SIG-M5 (cell line): ENCODE data around the gene TRPC6.

Source experiments
- DNase-seq: peaks from one replicate; lab custom pipeline; 2025; lab: John Stamatoyannopoulos, UW

TRPC6 gene

DNA sequence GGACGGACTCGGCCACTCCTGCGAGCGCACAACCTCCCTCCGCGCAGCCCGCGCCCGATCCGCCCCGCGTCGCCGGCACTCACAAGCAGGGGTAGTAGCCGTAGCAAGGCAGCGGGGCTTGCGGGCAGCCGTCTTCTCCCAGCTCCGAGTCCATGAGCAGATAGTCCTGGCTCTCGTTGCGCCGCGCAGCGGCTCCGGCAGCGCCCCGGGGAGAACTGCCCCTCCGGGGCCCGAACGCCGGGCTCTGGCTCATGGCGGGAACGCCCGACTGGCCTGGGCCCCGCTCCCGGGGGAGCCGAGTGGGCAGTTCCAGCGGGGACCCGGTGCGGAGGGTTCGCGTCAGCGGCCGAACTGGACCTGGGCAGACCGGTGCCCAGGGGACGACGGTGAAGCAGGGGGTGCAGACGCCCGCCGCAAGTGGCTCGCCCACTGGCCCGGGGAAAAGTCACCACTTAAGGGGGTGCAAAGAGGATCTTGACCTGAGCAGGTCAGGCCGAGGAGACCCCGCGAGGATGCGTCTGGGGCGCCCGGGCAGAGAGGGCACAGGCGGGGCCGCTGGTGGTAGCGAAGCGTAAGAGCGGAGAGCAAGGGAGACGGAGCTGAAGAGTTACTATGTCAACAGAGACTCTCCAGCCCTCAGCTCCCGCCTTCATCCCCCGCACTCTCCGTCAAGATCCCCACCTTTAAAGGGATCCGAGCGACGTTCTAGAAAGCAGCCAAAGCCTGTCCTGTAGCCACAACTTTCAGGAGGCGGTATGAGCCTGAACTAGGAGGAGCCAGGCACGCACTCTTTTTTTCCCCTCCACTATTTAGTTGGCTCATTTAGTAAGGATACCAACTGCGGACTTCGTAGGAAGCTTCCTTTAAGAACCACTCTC lies at the start of gene TRPC6:
TRPC6 (minus strand) TSS at position 757 of the 878 bp plus-strand sequence; CDS start at position 253, 504 bp downstream.
- DNase-seq = no peak

DNA sequence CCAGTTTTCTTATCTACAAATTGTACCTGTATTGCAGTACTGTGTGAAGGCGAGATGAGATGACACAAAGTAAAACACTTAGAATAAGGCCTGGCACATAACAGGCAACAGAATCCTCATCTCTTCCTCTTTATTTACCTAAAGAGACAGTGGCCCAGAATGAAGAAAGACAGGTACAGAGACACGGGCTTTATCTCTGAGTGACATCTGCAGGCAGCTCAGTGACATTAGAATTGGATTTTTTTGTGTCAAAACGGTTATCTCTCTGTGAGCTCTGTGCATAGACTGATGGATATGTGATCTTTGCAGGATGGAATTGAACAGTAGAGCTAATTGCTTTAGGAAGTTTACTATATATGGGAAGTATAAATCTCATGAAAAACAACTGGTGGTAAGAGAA lies 36.2 kb upstream of the TRPC6 start:
- DNase-seq = no peak

DNA sequence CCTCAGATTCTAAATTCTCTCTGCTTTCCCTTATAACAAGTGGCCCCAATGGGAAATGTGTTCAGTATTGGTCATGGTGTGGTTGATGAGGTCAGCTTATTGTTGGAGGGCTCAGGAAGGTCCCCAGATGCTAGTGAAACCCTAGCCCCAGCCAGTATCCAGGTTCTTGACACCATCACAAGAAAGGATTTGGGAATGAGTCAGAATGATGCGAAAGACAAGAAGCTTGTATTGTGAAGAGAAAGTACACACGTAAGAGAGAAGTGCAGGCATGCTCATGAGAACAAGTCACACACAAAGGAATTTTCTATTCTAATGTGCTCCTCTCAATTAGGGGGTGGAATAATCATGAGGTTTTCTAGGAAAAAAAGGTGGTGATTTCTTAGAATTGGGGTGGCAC lies 34.9 kb upstream of the TRPC6 start:
- DNase-seq = no peak

DNA sequence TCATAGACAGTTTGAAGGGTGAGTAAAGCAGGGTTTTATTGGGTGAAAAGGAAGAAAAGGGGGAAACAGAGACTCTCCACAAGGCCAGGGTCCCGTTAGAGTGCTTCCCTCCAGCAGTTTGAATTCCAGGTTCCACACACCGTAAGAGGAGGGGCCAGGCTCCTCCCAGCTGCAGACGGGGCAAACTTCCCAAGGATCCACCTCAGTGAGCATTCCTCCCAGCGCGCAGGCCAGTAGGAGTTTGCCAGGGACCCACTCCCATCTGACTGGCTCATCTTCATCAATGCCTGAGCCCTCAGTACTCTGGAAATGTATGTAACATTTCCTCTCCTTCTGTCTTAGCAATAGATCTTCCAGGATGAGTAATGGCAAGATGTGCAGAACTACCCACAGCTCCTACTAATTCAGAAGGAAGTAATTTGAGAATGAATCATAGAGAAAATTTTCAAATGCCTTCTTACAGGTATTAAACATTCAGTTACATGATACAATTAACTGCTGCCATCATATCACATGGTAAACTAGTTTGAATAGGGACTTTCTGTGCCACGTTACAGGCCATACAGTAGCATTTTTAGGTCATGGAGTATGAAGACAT lies 34.0 kb upstream of the TRPC6 start:
- DNase-seq = no peak

DNA sequence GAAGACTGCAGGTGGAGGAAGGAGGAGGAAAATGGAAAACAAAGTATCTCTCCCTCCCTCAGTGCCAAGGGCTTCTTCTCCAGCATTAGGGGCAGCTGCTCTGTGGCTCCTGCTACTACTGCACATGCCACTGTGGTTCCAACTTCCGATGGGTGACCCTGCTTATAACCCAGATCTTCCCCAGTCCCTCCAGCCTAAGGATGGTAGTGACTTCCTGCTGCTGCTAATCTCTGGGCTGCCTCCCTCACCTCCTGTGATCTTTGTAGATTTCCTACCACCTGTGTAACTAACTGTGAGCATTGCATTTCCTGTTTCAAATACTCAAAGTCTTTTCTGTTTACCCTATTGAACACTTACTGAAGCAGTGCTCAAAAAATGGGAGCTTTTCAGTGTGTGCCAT lies 28.7 kb upstream of the TRPC6 start:
- no peak for DNase-seq

DNA sequence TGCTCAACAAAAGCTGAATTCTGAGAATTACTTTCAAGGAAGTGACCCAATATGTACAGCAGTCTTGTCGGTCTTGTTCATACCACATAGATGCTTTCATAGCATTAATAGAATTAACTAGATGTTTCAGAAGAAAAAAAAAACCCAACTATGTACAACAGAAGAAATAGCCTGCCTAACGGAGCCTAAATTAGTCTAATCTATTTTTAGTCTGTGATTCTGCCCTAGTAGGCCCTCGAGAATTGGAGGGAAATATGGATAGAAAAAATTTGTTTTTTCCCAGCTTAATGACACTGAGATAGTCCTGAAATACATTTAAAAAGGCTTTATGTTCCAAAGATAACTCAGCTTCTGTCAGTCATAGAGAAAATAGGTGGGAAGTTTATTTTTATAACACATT lies 17.1 kb upstream of the TRPC6 start:
- no peak for DNase-seq

DNA sequence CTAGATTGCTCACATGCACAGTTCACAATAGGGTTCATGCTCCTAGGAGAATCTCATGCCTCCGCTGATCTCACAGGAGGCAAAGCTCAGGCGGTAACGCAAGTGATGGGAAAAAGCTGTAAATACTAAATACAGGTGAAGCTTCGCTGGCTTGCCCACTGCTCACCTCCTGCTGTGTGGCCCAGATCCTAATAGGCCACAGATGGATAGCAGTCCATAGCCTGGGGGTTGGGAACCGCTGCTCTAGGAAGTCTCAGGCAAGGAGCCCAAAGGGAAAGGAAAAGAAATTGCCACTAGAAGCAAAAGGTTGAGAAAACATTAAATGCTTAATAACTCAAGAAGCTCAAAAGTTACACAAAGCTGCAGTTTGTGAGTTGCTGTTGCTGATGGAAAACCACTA lies 3.2 kb upstream of the TRPC6 start:
- no peak for DNase-seq

DNA sequence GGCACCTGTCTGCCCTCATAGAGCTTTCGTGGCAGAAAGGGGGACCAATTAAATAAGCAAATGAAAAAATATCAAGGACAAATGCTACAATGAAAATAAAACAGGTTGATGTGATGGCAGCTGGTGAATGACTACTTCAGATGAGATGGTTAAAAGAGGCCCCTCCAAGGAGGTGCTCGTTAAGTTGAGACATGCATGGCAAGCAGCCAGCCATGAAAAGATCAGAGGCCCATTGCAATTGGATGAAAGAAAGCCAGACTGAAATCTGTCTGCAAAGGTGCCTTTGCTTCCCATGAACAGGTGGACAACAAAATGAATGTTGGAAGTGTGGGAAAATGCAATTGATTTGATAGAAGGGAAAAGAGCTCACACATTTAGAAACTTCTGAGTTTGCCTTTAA lies 848 bp upstream of the TRPC6 start:
- no peak for DNase-seq

DNA sequence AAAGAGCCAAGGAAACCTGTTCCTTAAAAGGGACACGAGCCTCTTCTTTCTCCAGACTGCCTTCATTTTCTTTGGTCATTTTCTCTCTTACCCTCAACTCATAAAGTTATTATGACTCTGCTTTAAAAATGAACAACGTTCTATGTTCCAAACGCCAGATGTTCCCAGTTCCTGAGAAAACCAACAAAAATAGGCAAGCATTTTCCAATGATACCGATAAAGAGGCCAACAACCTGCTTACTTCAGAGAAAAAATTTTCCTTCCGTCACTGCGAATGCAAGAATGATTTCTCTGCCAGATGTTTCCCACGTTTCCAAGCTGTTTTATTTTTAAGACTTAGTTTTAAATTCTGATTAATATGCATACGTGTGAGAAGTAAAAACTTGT lies 315 bp upstream of the TRPC6 start:
- DNase-seq = no peak

DNA sequence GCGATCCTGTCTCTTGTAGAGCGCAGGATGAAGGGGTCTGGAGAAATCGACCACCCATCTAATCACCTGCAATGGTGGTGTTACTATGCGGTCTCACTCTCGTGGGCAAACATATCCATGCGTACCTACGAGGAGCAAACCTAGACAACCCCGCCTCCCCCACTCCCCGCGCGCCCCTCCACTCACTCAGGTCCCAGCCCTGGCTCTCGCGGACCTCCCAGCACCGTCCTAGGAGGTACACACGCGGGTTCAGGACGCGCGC lies 887 bp downstream of the TRPC6 start:
- DNase-seq = no peak

DNA sequence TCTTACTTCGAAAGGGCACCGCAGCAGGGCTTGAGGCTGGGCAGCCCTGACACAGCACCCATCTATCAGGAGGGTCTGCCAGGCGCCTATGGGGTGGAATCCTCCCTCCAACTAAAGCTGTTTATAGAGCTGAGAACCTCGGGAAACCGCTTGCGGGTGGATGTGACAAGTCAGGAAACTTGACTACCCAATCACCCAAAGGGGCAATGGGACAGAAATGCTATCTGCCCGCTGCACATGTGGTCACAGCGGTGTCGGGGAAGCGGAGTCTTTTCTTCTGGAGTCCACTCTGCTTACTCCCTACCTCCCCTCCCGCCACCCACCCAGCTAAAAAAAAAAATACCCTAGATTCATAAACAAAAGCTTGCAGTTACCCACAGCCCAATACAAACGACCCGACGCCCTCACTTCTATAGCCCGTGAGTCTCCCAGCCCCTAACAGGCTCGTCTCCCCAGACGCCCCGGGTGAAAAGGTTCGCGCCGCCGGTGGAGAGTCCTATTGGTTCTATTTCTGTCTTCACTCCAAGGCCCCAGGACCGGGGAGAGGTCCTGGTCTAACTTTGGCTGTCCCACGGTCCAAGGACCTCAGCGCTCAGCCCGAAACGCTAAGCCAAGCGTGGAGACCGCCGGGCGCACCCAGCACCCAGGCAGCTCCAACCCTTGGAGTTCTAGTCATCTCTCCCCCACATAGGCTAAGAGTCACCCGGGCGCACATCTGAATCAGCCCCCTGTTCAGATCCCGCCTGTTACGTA lies 1.4 kb downstream of the TRPC6 start:
- no peak for DNase-seq

DNA sequence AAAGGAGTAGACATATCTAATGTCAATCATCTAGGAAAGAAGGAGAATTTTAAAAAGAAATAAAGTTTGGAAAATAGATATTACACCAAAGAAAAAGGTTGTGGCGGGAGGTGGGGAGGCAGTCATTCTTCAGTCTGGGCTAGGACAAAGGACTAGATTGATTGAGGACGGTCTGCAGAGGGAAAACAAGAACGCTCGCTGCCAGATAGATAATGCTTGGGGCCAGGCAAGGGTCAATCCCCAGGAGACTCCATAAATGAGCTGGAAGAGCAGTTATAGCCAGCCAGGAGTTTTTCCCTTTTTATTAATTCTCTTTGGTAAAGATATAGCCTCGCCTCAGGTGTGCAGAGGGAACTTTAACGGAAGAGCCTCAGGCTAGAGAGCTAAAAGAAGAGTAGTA lies 6.3 kb downstream of the TRPC6 start:
- DNase-seq = no peak

DNA sequence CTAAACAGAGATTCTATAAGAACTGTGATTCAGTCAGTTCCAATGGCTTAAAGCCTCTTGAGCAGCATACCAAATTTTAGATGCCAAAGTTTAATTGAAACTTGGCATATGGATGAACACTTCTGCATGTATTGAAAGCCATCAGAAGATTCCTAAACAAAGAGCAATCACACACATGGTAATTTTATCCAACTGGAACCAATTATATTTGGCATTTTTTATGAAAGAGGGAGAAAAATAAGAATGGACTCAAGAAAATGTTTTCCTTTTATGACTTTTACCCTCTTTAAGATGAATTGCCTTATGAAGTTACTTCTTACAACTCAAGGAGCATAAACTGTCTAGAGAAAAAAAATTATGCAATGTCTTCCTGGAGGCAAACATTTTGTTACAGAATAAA lies 7.4 kb downstream of the TRPC6 start:
- no peak for DNase-seq

DNA sequence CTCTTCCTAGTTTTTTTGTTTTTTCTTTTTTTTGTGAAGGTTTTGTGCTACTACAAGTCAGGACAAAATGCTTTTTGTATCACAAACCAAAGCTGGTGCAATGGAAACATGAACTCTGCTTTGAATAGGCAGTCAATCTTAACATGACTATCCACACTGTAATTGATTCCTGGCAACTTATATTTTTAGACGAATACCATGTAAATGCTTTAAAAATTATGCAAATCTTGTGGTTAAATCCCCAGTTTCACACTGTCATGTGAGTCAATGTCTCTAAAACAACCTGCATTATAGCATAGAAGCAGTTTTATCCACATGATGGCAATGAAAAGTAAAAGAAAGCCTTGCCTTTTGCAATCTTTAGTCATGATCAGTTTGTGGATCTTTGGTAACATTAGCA lies 8.9 kb downstream of the TRPC6 start:
- DNase-seq = no peak

DNA sequence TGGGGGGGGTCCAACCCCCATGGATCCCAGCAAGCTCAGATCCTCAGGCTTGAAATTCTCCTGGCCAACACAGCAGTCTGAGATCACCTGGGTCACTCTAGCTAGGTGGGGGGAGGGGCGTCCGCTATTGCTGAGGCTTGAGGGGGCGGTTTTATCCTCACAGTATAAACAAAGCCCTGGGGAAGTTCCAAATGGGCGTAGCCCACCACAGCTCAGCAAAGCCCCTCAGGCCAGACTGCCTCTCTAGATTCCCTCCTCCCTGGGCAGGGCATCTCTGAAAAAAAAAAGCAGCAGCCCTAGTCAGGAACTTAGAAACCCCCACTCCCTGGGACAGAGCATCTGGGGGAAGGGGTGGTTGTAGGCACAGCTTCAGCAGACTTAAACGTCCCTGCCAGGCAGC lies 16.7 kb downstream of the TRPC6 start:
- no peak for DNase-seq

DNA sequence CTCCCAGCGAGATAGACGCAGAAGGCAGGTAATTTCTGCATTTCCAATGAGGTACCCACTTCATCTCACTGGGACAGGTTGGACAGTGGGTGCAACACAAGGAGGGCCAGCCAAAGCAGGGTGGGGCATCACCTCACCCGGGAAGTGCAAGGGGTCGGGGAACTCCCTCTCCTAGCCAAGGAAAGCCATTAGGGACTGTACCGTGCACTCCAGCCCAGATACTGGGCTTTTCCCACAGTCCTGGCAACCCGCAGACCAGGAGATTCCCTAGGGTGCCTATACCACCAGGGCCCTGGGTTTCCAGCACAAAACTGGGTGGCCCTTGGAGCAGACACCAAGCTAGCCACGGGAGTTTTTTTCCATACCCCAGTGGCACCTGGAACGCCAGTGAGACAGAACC lies 17.2 kb downstream of the TRPC6 start:
- no peak for DNase-seq

DNA sequence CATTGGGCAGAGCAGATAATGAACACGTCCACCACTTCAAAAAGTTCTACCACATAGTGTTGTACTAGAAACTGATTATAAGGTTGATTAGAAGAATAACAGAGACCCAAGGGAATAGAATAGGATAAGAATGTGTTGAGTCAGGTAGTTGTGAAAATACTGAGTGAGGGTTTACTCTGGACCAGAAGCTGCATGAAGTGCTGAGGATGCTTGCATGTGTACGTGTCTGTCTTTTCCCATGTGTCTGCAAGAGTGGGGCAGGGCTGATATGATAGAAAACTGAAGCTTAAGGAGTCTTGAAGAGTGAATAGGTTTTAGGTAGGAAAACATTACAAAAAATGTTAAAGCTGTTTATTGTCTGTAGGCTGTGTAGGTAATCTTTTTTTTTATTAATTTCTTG lies 20.6 kb downstream of the TRPC6 start:
- no peak for DNase-seq

DNA sequence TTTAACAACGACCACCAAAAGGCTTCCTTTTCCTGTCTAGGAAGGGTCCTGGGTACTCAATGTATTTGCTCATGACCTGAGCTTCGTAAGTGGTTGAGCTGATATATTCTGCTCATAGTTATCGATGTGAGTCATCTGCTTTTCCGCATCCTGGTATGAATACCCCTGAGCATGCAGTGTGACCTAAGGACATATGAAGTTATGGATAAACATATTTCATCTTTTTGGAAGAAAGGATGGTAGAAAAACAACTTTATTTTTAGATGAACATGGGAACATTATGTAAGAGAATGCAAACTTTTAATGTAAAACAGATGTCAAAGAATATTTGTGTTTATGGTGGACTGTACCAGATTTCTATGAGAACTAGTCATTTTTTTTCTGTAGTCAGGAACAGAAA lies 28.4 kb downstream of the TRPC6 start:
- no peak for DNase-seq

DNA sequence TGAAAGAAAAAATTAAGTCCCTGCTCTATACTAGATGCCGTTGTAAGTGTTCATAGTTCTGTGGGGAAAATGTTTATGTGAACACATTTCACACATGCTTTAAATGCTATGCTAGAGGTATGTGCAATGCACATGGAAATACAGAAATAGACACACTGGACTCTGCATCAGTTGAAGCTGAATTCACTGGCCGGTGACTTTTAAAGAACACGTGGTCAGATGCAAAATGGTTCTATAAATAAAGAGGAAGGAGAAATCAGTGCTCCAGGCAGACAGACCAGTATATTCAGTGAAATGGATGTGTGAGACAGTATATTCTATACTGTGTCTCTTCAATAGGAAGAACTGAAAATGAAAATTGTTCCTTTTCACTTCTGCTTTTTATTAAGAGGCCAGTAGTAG lies 29.9 kb downstream of the TRPC6 start:
- no peak for DNase-seq

DNA sequence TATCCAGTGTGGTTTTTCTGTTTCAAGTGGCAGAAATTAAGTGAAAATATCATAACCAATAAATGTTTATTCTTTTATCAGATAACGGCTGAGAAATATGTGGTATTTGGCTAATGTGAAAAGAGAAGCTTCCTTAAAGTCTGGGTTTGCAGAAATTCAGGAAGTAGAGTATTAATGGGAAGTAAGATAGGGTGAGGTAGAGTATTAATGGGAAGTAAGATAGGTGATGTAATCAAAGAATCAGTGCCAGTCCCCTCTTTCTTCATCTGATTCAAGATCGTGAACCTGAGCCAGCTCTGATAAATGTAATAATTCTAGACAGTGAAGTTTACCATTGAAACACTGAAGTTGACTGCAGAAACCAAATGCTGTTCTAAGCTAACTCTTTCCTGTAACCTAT lies 30.9 kb downstream of the TRPC6 start:
- DNase-seq = no peak

DNA sequence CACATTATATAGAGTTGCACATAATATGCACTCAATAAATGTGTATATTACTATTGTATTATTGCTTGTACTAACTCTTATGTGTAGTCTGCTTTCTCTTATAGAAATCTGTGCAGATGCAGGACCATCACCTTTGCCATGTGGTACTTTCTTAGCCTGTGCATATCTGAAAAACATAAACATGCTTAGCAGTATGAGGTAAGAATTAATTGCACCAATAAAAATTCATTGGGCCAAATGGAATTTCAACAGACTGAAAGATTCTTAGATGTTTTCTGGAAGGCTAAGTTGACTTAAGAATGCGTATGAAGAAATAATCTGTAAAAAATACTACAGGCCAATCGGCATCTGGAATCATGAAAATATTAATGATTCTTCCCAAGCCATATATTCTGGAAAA lies 55.3 kb downstream of the TRPC6 start:
- DNase-seq = no peak

DNA sequence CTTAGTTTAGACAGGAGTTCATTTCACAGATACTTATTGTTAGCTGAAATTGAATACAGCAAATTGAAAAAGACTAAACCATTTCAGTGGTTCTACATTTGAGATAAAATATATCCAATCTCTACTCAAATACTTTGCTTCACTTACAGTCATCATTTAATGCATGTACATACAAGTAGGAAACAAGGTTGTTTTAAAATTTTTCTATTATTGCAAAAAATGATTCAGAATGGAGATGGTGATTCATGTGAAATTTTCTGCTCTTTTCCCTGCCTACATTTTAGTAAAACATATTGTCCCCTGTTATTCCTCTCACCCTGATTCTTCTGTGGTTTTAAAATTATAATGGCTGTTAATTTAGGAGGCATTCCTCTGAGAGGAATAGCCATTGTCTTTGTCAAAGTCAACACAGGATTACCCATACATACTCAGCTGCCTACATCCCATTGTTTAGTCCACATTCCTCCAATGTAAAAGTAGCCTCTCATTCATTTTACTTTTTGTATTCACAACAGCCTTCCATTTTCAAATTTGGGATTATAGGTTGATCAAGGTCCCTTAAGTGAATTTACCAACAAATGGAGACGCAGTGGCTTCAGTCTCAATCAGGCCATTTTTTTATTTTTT lies 60.1 kb downstream of the TRPC6 start:
- DNase-seq = no peak

DNA sequence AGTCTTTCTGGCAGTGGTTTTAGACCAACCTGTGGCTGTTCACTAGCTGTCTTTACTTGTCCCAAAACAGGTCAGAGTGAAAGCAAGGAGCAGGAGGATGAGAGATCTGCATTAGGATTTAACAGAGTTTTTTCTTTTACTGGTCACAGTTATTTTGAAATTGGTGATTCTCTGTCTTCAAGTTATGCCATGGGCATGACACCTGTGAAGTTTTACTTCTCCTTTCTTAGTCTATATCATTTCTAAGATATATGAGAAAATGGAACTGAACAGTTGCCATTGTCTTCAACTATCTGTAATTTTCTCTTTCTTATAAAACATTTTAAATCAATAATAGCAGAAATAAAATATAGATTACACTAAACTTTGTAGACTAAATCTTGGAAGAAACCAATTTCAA lies 60.6 kb downstream of the TRPC6 start:
- no peak for DNase-seq
